ENCODE results near the gene NFYC.

GRCh38 chr1:40662864-40663263, 28.6 kb upstream of the NFYC start:
- TF ChIP-seq CTCF (IDR thresholded peaks at IDR 0.05) (no peak), POLR2AphosphoS5 (IDR thresholded peaks at IDR 0.05) (no peak)

Measured in stomach (tissue), 4 donors.